HepG2 (cell line): ENCODE results near the gene TRNP1. TPM values are rescaled to one million over a fixed set of nuclear protein-coding genes. Genes with fewer than 3 reads are reported as not detected.
A peak's percentile ranks its signal among the peaks of the same experiment; 100 is the strongest.

Experiments
- CCDC6 ChIP-seq: sonication (generic); formaldehyde crosslinking; IDR thresholded peaks from 2 replicates; pipeline ENCODE4 v1.8.1; 2022; ENCODE audit warnings: mild to moderate bottlenecking, missing genetic modification reagents, moderate library complexity
- HDAC1 ChIP-seq: sonication (generic); formaldehyde crosslinking; IDR thresholded peaks from 2 replicates; pipeline ENCODE4 v1.5.1; 2020; ENCODE audit warnings: mild to moderate bottlenecking, missing genetic modification reagents
- MED1 ChIP-seq: sonication (generic); formaldehyde crosslinking; IDR thresholded peaks from 2 replicates; pipeline ENCODE4 v1.4.0; 2020; ENCODE audit warnings: missing genetic modification reagents
- MTA1 ChIP-seq: sonication (generic); formaldehyde crosslinking; IDR thresholded peaks from 2 replicates; pipeline ENCODE4 v1.4.0; 2020; ENCODE audit warnings: missing genetic modification reagents, mild to moderate bottlenecking, borderline replicate concordance
- POLR2A ChIP-seq, 2 experiments: IDR thresholded peaks; 2 replicates each; pipeline ENCODE4 v1.6.1; 2011; ENCODE audit warnings: low read depth in 2 of 2, low read length in 2 of 2, mild to moderate bottlenecking in 1 of 2, moderate library complexity in 1 of 2; ENCODE audit not compliant: insufficient read depth in 1 of 2
- RBAK ChIP-seq: sonication (generic); formaldehyde crosslinking; IDR thresholded peaks from 2 replicates; pipeline ENCODE4 v1.5.1; 2020; ENCODE audit warnings: mild to moderate bottlenecking, missing genetic modification reagents
- SSRP1 ChIP-seq: IDR thresholded peaks from 2 replicates; pipeline ENCODE4 v1.6.1; 2016; ENCODE audit warnings: control low read depth
- TGIF2 ChIP-seq: IDR thresholded peaks from 2 replicates; pipeline ENCODE4 v1.6.1; 2016; ENCODE audit warnings: control low read depth, missing compliant biosample characterization
- ZFP41 ChIP-seq: sonication (generic); formaldehyde crosslinking; IDR thresholded peaks from 2 replicates; pipeline ENCODE4 v1.4.0; 2020; ENCODE audit warnings: mild to moderate bottlenecking, missing genetic modification reagents, borderline replicate concordance
- ZNF160 ChIP-seq: sonication (generic); formaldehyde crosslinking; IDR thresholded peaks from 2 replicates; pipeline ENCODE4 v1.8.0; 2022; ENCODE audit warnings: mild to moderate bottlenecking, inconsistent platforms, missing genetic modification reagents
- ZNF264 ChIP-seq: sonication (generic); formaldehyde crosslinking; IDR thresholded peaks from 2 replicates; pipeline ENCODE4 v1.4.0; 2020; ENCODE audit warnings: missing genetic modification reagents
- ZNF292 ChIP-seq: sonication (generic); formaldehyde crosslinking; IDR thresholded peaks from 2 replicates; pipeline ENCODE4 v1.8.1; 2022; ENCODE audit warnings: mild to moderate bottlenecking, low read depth, missing genetic modification reagents, borderline replicate concordance
- ZNF333 ChIP-seq: sonication (generic); formaldehyde crosslinking; IDR thresholded peaks from 2 replicates; pipeline ENCODE4 v1.4.0; 2020; ENCODE audit warnings: mild to moderate bottlenecking, missing genetic modification reagents, borderline replicate concordance
- ZNF761 ChIP-seq: sonication (generic); formaldehyde crosslinking; conservative IDR thresholded peaks from 2 replicates; pipeline ENCODE4 v1.4.0; 2020; ENCODE audit warnings: mild to moderate bottlenecking, missing genetic modification reagents
- ZNF777 ChIP-seq: sonication (generic); formaldehyde crosslinking; IDR thresholded peaks from 2 replicates; pipeline ENCODE4 v1.4.0; 2020; ENCODE audit warnings: missing genetic modification reagents
- polyA plus RNA-seq, 8 experiments: library from polyadenylated mRNA; depleted of rRNA in 3 of 8; stranded (reverse) in 7 of 8; unstranded in 1 of 8; fragments of >200 nt; fragmentation: Illumina TruSeq in 4 of 8; extraction: Trizol in 4 of 8; gene quantifications; 2 replicates each; pipeline versions ENCODE4 v1.2.1 to v1.2.3, GENCODE V29; 2011 to 2016; ENCODE audit warnings: low read depth in 4 of 8, missing spikeins in 1 of 8, mixed read lengths in 1 of 8; ENCODE audit not compliant: insufficient read depth in 1 of 8
- total RNA-seq, 5 experiments: library from RNA; depleted of rRNA; stranded (reverse); fragments of >200 nt; fragmentation: Illumina TruSeq; extraction: Trizol; gene quantifications; 2 replicates each; pipeline ENCODE4 v1.2.3, GENCODE V29; 2016; ENCODE audit warnings: low read depth in 1 of 5
- TF ChIP-seq, protein P1 (sequence below): sonication (generic); formaldehyde crosslinking; IDR thresholded peaks from 2 replicates; pipeline ENCODE4 v1.8.1; 2023; ENCODE audit warnings: mild to moderate bottlenecking, inconsistent platforms, moderate library complexity, missing genetic modification reagents, borderline replicate concordance
- TF ChIP-seq, protein P2 (sequence below): IDR thresholded peaks from 2 replicates; pipeline ENCODE4 v1.4.0; 2020; ENCODE audit warnings: mild to moderate bottlenecking, missing genetic modification reagents
- TF ChIP-seq, protein P3 (sequence below): sonication (generic); formaldehyde crosslinking; IDR thresholded peaks from 2 replicates; pipeline ENCODE4 v1.5.1; 2020; ENCODE audit warnings: missing genetic modification reagents, mild to moderate bottlenecking, borderline replicate concordance
- TF ChIP-seq, protein P4 (sequence below): sonication (generic); formaldehyde crosslinking; IDR thresholded peaks from 2 replicates; pipeline ENCODE4 v1.5.0; 2020; ENCODE audit warnings: missing genetic modification reagents
- TF ChIP-seq, protein P5 (sequence below): sonication (generic); formaldehyde crosslinking; IDR thresholded peaks from 2 replicates; pipeline ENCODE4 v1.5.1; 2020; ENCODE audit warnings: mild to moderate bottlenecking, missing genetic modification reagents, borderline replicate concordance

TRNP1 gene
- total and polyA plus RNA-seq, 2 of the 13 experiments (the other 11 are each of a cell fraction or from before 2014, with no cell fraction given), result 42.0 to 158 TPM

DNA sequence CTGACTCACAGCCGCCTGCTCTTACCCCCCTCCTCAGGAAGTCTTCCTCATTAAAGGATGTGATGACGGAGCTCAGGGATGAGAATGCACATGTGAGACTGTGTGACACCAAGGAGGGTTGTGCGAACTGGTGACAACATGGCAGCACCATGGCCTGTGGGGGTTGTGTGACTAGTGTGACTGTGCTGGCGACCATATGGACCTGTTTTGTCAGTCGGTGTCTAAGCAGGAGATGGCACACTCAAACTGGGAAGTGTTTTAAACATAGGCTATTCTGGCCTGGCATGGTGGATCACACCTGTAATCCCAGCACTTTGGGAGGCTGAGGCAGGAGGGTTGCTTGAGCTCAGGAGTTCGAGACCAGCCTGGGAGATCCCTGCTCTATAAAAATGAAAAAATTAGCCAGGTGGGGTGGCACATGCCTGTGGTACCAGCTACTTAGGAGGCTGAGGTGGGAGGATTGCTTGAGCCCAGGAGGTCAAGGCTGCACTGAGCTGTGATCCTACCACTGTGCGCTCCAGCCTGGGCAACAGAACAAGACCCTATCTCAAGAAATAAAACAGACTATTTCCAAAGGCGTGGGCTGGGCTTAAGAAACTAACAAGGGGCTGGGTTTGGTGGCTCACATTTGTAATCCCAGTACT is 7.4 kb downstream of the TRNP1 start (continued):
- TF ChIP-seq, protein P1, sequence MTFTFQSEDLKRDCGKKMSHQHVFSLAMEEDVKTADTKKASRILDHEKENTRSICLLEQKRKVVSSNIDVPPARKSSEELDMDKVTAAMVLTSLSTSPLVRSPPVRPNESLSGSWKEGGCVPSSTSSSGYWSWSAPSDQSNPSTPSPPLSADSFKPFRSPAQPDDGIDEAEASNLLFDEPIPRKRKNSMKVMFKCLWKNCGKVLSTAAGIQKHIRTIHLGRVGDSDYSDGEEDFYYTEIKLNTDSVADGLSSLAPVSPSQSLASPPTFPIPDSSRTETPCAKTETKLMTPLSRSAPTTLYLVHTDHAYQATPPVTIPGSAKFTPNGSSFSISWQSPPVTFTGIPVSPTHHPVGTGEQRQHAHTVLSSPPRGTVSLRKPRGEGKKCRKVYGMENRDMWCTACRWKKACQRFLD (CRISPR knock-in tag), result no peak
- TF ChIP-seq TGIF2 (CRISPR knock-in tag), result no peak
- no peak for TF ChIP-seq ZNF333
- no peak for TF ChIP-seq RBAK (CRISPR knock-in tag)
- TF ChIP-seq MTA1 (CRISPR knock-in tag), result no peak
- TF ChIP-seq SSRP1 (CRISPR knock-in tag), result peak; percentile 59; the same call in 1 of the 2 replicates
- TF ChIP-seq POLR2A (IDR thresholded peaks at IDR 0.05; ENCODE audit: insufficient read depth in 1 of 2, low read depth in 2 of 2, low read length in 2 of 2), result peak in 1 of 2 experiments; percentile 58; a peak in 1 of 4 replicates
- peak; percentile 12; the same call in 1 of the 2 replicates for TF ChIP-seq MED1 (CRISPR knock-in tag)
- no peak for TF ChIP-seq ZNF292 (CRISPR knock-in tag)
- no peak for TF ChIP-seq ZNF761 (CRISPR knock-in tag)
- TF ChIP-seq, protein P2, sequence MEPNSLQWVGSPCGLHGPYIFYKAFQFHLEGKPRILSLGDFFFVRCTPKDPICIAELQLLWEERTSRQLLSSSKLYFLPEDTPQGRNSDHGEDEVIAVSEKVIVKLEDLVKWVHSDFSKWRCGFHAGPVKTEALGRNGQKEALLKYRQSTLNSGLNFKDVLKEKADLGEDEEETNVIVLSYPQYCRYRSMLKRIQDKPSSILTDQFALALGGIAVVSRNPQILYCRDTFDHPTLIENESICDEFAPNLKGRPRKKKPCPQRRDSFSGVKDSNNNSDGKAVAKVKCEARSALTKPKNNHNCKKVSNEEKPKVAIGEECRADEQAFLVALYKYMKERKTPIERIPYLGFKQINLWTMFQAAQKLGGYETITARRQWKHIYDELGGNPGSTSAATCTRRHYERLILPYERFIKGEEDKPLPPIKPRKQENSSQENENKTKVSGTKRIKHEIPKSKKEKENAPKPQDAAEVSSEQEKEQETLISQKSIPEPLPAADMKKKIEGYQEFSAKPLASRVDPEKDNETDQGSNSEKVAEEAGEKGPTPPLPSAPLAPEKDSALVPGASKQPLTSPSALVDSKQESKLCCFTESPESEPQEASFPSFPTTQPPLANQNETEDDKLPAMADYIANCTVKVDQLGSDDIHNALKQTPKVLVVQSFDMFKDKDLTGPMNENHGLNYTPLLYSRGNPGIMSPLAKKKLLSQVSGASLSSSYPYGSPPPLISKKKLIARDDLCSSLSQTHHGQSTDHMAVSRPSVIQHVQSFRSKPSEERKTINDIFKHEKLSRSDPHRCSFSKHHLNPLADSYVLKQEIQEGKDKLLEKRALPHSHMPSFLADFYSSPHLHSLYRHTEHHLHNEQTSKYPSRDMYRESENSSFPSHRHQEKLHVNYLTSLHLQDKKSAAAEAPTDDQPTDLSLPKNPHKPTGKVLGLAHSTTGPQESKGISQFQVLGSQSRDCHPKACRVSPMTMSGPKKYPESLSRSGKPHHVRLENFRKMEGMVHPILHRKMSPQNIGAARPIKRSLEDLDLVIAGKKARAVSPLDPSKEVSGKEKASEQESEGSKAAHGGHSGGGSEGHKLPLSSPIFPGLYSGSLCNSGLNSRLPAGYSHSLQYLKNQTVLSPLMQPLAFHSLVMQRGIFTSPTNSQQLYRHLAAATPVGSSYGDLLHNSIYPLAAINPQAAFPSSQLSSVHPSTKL (CRISPR knock-in tag), result no peak
- TF ChIP-seq ZFP41 (CRISPR knock-in tag), result 0 out of 2 replicates have a peak, but pooled peaks have one; percentile 19
- TF ChIP-seq ZNF264 (CRISPR knock-in tag), result no peak
- TF ChIP-seq CCDC6, result 0 out of 2 replicates have a peak, but pooled peaks have one; percentile 11
- TF ChIP-seq, protein P3, sequence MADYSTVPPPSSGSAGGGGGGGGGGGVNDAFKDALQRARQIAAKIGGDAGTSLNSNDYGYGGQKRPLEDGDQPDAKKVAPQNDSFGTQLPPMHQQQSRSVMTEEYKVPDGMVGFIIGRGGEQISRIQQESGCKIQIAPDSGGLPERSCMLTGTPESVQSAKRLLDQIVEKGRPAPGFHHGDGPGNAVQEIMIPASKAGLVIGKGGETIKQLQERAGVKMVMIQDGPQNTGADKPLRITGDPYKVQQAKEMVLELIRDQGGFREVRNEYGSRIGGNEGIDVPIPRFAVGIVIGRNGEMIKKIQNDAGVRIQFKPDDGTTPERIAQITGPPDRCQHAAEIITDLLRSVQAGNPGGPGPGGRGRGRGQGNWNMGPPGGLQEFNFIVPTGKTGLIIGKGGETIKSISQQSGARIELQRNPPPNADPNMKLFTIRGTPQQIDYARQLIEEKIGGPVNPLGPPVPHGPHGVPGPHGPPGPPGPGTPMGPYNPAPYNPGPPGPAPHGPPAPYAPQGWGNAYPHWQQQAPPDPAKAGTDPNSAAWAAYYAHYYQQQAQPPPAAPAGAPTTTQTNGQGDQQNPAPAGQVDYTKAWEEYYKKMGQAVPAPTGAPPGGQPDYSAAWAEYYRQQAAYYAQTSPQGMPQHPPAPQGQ (CRISPR knock-in tag), result peak; percentile 60; the same call in 1 of the 2 replicates
- TF ChIP-seq ZNF160 (CRISPR knock-in tag), result peak; percentile 78
- TF ChIP-seq, protein P4, sequence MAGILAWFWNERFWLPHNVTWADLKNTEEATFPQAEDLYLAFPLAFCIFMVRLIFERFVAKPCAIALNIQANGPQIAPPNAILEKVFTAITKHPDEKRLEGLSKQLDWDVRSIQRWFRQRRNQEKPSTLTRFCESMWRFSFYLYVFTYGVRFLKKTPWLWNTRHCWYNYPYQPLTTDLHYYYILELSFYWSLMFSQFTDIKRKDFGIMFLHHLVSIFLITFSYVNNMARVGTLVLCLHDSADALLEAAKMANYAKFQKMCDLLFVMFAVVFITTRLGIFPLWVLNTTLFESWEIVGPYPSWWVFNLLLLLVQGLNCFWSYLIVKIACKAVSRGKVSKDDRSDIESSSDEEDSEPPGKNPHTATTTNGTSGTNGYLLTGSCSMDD (CRISPR knock-in tag), result 0 out of 2 replicates have a peak, but pooled peaks have one; percentile 10
- TF ChIP-seq, protein P5, sequence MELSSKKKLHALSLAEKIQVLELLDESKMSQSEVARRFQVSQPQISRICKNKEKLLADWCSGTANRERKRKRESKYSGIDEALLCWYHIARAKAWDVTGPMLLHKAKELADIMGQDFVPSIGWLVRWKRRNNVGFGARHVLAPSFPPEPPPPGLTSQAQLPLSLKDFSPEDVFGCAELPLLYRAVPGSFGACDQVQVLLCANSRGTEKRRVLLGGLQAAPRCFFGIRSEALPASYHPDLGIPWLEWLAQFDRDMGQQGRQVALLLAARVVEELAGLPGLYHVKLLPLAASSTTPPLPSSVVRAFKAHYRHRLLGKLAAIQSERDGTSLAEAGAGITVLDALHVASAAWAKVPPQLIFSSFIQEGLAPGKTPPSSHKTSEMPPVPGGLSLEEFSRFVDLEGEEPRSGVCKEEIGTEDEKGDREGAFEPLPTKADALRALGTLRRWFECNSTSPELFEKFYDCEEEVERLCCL (CRISPR knock-in tag), result no peak
- no peak; the same call in 1 of the 2 replicates for TF ChIP-seq HDAC1 (CRISPR knock-in tag)
- TF ChIP-seq ZNF777 (CRISPR knock-in tag), result 0 out of 2 replicates have a peak, but pooled peaks have one; percentile 23
